Measurements from ENCODE around the gene PTEN.

PTEN gene

GRCh38 chr10:87863053-87863943 lies at the start of gene PTEN, which contains the start of gene KLLN (continued):
- peak; percentile 33; the same call in 1 of the 2 replicates for TF ChIP-seq TCF7L2 (IDR thresholded peaks at IDR 0.05; ENCODE audit: borderline replicate concordance, low read depth, low read length)
- 0 out of 2 replicates have a peak, but pooled peaks have one; percentile 35 for TF ChIP-seq ZNF626 (tag by site-specific recombination; IDR thresholded peaks at IDR 0.05)
- no peak for TF ChIP-seq ZNF549 (tag by site-specific recombination; IDR thresholded peaks at IDR 0.05)
- TF ChIP-seq ZNF366 (tag by site-specific recombination; conservative IDR thresholded peaks at IDR 0.05), result no peak
- no peak for TF ChIP-seq ZNF175 (tag by site-specific recombination; IDR thresholded peaks at IDR 0.05)
- peak; percentile 92 for TF ChIP-seq YY1 (tag by site-specific recombination; IDR thresholded peaks at IDR 0.05)
- no peak for TF ChIP-seq ZNF777 (tag by site-specific recombination; IDR thresholded peaks at IDR 0.05; ENCODE audit: borderline replicate concordance)
- TF ChIP-seq ZNF18 (tag by site-specific recombination; IDR thresholded peaks at IDR 0.05), result 0 out of 2 replicates have a peak, but pooled peaks have one; percentile 14
- peak; percentile 48 for TF ChIP-seq GLIS1 (tag by site-specific recombination; IDR thresholded peaks at IDR 0.05)
- TF ChIP-seq ZNF324 (tag by site-specific recombination; IDR thresholded peaks at IDR 0.05), result peak; percentile 37; the same call in 1 of the 2 replicates
- no peak for TF ChIP-seq ZNF155 (tag by site-specific recombination; IDR thresholded peaks at IDR 0.05)
- peak; percentile 85 for TF ChIP-seq SP3 (tag by site-specific recombination; IDR thresholded peaks at IDR 0.05)
- peak; percentile 26; the same call in 1 of the 2 replicates for TF ChIP-seq WT1 (tag by site-specific recombination; IDR thresholded peaks at IDR 0.05)
- TF ChIP-seq ZFP41 (tag by site-specific recombination; IDR thresholded peaks at IDR 0.05; ENCODE audit: borderline replicate concordance), result no peak
- TF ChIP-seq ZNF398 (tag by site-specific recombination; IDR thresholded peaks at IDR 0.05), result peak; percentile 99
- TF ChIP-seq ZBTB20 (tag by site-specific recombination; IDR thresholded peaks at IDR 0.05), result peak; percentile 22; the same call in 1 of the 2 replicates
- no peak for TF ChIP-seq OVOL3 (tag by site-specific recombination; IDR thresholded peaks at IDR 0.05)
- no peak for TF ChIP-seq HOXD13 (CRISPR knock-in tag; IDR thresholded peaks at IDR 0.05; ENCODE audit: borderline replicate concordance)
- peak; percentile 68 for TF ChIP-seq ZNF335 (tag by site-specific recombination; conservative IDR thresholded peaks at IDR 0.05)
- TF ChIP-seq KLF17 (tag by site-specific recombination; IDR thresholded peaks at IDR 0.05), result peak; percentile 85

- Histone ChIP-seq H3K27ac (ENCODE audit: extremely low read depth, low read depth, low read length) (no peak overlapping the region), H3K9me3 (ENCODE audit: control insufficient read depth, insufficient read depth, low read depth, low read length) (no peaks in the 10 kb centered on the region), H3K36me3 (ENCODE audit: control insufficient read depth in 2 of 2, insufficient read depth in 1 of 2, low read length in 2 of 2) (peaks cover 28 to 30% of the 10 kb centered on the region in 2 experiments), H3K4me1 (ENCODE audit: control insufficient read depth, insufficient read depth, low read length) (peaks cover 13% of the 10 kb centered on the region; the same call in 1 of the 2 replicates), H3K4me3 (ENCODE audit: low read depth, low read length) (peak overlapping the region; percentile 76)
- ChIA-PET POLR2A (no interaction called here), CTCF (no interaction called here)
- TF ChIP-seq CTCF (tag by site-specific recombination; IDR thresholded peaks at IDR 0.05) (0 out of 2 replicates have a peak, but pooled peaks have one; percentile 4), BCL6B (tag by site-specific recombination; IDR thresholded peaks at IDR 0.05) (no peak), ZSCAN16 (tag by site-specific recombination; IDR thresholded peaks at IDR 0.05) (no peak), ZBTB44 (tag by site-specific recombination; IDR thresholded peaks at IDR 0.05) (no peak), YY2 (tag by site-specific recombination; IDR thresholded peaks at IDR 0.05) (no peak), KLF10 (tag by site-specific recombination; IDR thresholded peaks at IDR 0.05) (no peak), ZNF777 (tag by site-specific recombination; IDR thresholded peaks at IDR 0.05; ENCODE audit: borderline replicate concordance) (no peak)
Measured at GRCh38 chr10:87816163-87816897, 47.1 kb upstream of the PTEN start.

Measured in HEK293 (cell line).